Eye (tissue), 1 donor: Measurements from ENCODE around the gene MGRN1.

Experiments used
- DNase-seq: peaks from one replicate; pipeline ENCODE4 v3.0.0-alpha.2; 2015

The MGRN1 gene

GRCh38 chr16:4606354-4606753 lies 18.3 kb upstream of the MGRN1 start:
- no peak for DNase-seq

- DNase-seq: no peak
Measured at GRCh38 chr16:4607841-4608703, 16.6 kb upstream of the MGRN1 start.

GRCh38 chr16:4608704-4608980 lies 16.0 kb upstream of the MGRN1 start:
- no peak for DNase-seq

- no peak for DNase-seq
Measured at GRCh38 chr16:4609200-4610010, 15.2 kb upstream of the MGRN1 start.

GRCh38 chr16:4610011-4611005 lies 14.3 kb upstream of the MGRN1 start:
- no peak for DNase-seq

- DNase-seq: no peak
Measured at GRCh38 chr16:4611337-4612021, 13.1 kb upstream of the MGRN1 start.

- DNase-seq: no peak
Measured at GRCh38 chr16:4612474-4612931, 12.1 kb upstream of the MGRN1 start.

GRCh38 chr16:4612977-4613635 lies 11.5 kb upstream of the MGRN1 start:
- no peak for DNase-seq

- peak; percentile 63 for DNase-seq
Measured at GRCh38 chr16:4613636-4614570, 10.7 kb upstream of the MGRN1 start.

GRCh38 chr16:4614571-4615383 lies 9.8 kb upstream of the MGRN1 start, which contains the start of gene UBALD1:
UBALD1 (minus strand) TSS chr16:4614888; CDS start chr16:4614797, 91 bp downstream.
- DNase-seq: peak; percentile 92

- DNase-seq: no peak
Measured at GRCh38 chr16:4615384-4616046, 9.1 kb upstream of the MGRN1 start.

GRCh38 chr16:4616047-4616811 lies 8.4 kb upstream of the MGRN1 start:
- peak; percentile 100 for DNase-seq

GRCh38 chr16:4617880-4618279 lies 6.7 kb upstream of the MGRN1 start:
- DNase-seq: no peak

- no peak for DNase-seq
Measured at GRCh38 chr16:4618645-4619418, 5.8 kb upstream of the MGRN1 start.

- DNase-seq: no peak
Measured at GRCh38 chr16:4623593-4623992, 1.0 kb upstream of the MGRN1 start.

- DNase-seq: peak; percentile 87
Measured at GRCh38 chr16:4624827-4625559, 367 bp downstream of the MGRN1 start.
